Heart right ventricle (tissue), 16 donors: ENCODE measurements around the gene CLCA4. TPM values are rescaled to one million over a fixed set of nuclear protein-coding genes. Genes with fewer than 3 reads are reported as not detected.

Source experiments
- ATAC-seq, 8 donors: fragments of 200-7000 bp; cut with Tn5 transposase; one replicate each; pipeline ENCODE4 v1.9.1; 2020; ENCODE audit warnings: mild to moderate bottlenecking in 8 of 8, moderate library complexity in 8 of 8, moderate number of reproducible peaks in 1 of 8
- DNase-seq, 2 donors: peaks; one replicate each; pipeline ENCODE4 v3.0.0-alpha.2; 2020
- H3K27ac ChIP-seq, 10 donors: fragments of 200-600 bp; sonication (generic) in 2 of 10; one replicate each; pipeline versions ENCODE4 v1.5.0 to v1.8.0; 2020 to 2022; ENCODE audit warnings: mild to moderate bottlenecking in 3 of 10
- H3K27me3 ChIP-seq, 7 donors: fragments of 200-600 bp; one replicate each; pipeline ENCODE4 v1.8.0; 2021 to 2022; ENCODE audit warnings: mild to moderate bottlenecking in 2 of 7
- H3K36me3 ChIP-seq, 9 donors: fragments of 200-600 bp; sonication (generic) in 1 of 9; one replicate each; pipeline versions ENCODE4 v1.5.0 to v1.8.0; 2020 to 2022; ENCODE audit warnings: mild to moderate bottlenecking in 2 of 9
- H3K4me1 ChIP-seq, 9 donors: fragments of 200-600 bp; sonication (generic) in 1 of 9; one replicate each; pipeline versions ENCODE4 v1.5.0 to v1.8.0; 2020 to 2022; ENCODE audit warnings: mild to moderate bottlenecking in 4 of 9
- H3K4me3 ChIP-seq, 10 donors: fragments of 200-600 bp; sonication (generic) in 2 of 10; one replicate each; pipeline versions ENCODE4 v1.5.0 to v1.8.0; 2020 to 2022; ENCODE audit warnings: mild to moderate bottlenecking in 7 of 10, moderate library complexity in 2 of 10
- H3K9me3 ChIP-seq, 11 donors: fragments of 200-600 bp in 10 of 11; sonication (generic) in 2 of 11; one replicate each; pipeline versions ENCODE4 v1.5.0 to v1.8.0; 2013 to 2022; ENCODE audit warnings: mild to moderate bottlenecking in 2 of 11, control low read depth in 1 of 11, moderate library complexity in 1 of 11
- WGBS, 2 donors: extraction: QIAGEN DNeasy Blood & Tissue Kit; methylation state at CpG; one replicate each; pipeline ENCODE4 v1.1.7; 2013; ENCODE audit warnings: inconsistent platforms in 1 of 2; 5-methylcytosine and 5-hydroxymethylcytosine counted together
- intact Hi-C, 10 donors: fragments of 100-400 bp; cut with DNase I; formaldehyde crosslinking; loops; one replicate each; pipeline versions ENCODE4 v1.11.1 to v1.14.2; 2022
- polyA plus RNA-seq, 2 donors: library from polyadenylated mRNA; stranded (reverse); fragments of 200-250 nt; gene quantifications; one replicate each; pipeline ENCODE4 v1.2.3, GENCODE V29; 2013
- total RNA-seq, 10 donors: library from RNA; stranded (reverse); fragmentation: NEBNext Ultra II Directional in 3 of 10; extraction: Animal tissue kit (Norgen Biotek cat#: 25700) in 3 of 10; gene quantifications; one replicate each; pipeline versions ENCODE4 v1.2.1 to v1.2.4, GENCODE V29; 2021 to 2023
- TF ChIP-seq, protein P1 (sequence below), 9 donors: fragments of 200-600 bp; sonication (generic) in 2 of 9; IDR thresholded peaks; one replicate each; pipeline versions ENCODE4 v1.5.0 to v1.8.0; 2021 to 2022; ENCODE audit warnings: antibody characterized with exemption in 9 of 9, mild to moderate bottlenecking in 5 of 9, moderate library complexity in 1 of 9
- donor health status: Arrhythmogenic right ventricular cardiomyopathy.
- donor health status: ischemic (EF 13 %, LVEDD 7.1; RV severe dilation, severe dysfunction).
- donor health status: healthy with polysubstance abuse.
- donor health status: DM: no; HTN: yes; CAD: no.
- donor health status: DM: no; HTN: no; CAD: no.
- donor health status: ischemic (EF 25% LVEDD 6.9; RV normal size, moderate dysfunction).
- donor health status: ischemic (EF 25% LVEDD 5.7; RV mildly dilated, moderate dysfunction).
- donor health status: healthy.
- donor health status: DM: yes; HTN: yes; CAD: no.
- donor health status: Ischemic cardiomyopathy.
- donor health status: ischemic (EF 35%, LVEDD 5.7; RV mildly dilated, moderate dysfunction).
- donor health status: nonischemic (EF 11% LVEDD 7.7; RV severe dilation, severe dysfunction).
- donor health status: DM: yes; HTN: yes; CAD: no.
- donor health status: PGD.
- donor health status: ischemic (EF 29% LVEDD 5.4; RV normal size, mild dysfunction).
- donor health status: nonischemic (EF 23%, LVEDD 6.1; RV moderate dilation, normal function).

The CLCA4 gene
- total and polyA plus RNA-seq, 12 donors: 0.04 to 0.23 TPM; not detected in 10

DNA sequence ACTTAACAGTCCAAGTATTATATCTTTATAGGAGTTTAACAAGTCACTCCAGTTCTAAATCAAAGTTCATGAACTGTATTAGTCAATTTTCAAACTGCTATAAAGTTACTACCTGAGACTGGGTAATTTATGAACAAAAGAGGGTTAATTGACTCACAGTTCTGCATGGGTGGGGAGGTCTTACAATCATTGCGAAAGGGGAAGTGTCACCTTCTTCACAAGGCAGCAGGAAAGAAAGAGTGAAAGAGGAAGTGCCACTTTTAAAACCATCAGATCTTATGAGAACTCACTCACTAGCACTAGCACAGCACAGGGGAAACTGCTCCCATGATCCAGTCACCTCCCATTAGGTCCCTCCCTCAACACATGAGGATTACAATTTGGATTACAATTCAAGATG is 70.0 kb downstream of the CLCA4 start:
- Histone ChIP-seq H3K4me3 (no peak overlapping the region), H3K27ac (no peak overlapping the region), H3K4me1 (peaks cover 0 to 7% (median 0%) of the 10 kb centered on the region in 9 donors), H3K27me3 (no peaks in the 10 kb centered on the region), H3K9me3 (peaks cover 0 to 32% (median 0%) of the 10 kb centered on the region in 11 donors), H3K36me3 (no peaks in the 10 kb centered on the region)
- WGBS, 2 donors: 58 to 65% methylated on average over 1 of the region's 1 CpG
- TF ChIP-seq, protein P1, sequence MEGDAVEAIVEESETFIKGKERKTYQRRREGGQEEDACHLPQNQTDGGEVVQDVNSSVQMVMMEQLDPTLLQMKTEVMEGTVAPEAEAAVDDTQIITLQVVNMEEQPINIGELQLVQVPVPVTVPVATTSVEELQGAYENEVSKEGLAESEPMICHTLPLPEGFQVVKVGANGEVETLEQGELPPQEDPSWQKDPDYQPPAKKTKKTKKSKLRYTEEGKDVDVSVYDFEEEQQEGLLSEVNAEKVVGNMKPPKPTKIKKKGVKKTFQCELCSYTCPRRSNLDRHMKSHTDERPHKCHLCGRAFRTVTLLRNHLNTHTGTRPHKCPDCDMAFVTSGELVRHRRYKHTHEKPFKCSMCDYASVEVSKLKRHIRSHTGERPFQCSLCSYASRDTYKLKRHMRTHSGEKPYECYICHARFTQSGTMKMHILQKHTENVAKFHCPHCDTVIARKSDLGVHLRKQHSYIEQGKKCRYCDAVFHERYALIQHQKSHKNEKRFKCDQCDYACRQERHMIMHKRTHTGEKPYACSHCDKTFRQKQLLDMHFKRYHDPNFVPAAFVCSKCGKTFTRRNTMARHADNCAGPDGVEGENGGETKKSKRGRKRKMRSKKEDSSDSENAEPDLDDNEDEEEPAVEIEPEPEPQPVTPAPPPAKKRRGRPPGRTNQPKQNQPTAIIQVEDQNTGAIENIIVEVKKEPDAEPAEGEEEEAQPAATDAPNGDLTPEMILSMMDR (IDR thresholded peaks at IDR 0.05): no peak
- intact Hi-C loops: no loop called here
- ATAC-seq: no peak
- DNase-seq: no peak

DNA sequence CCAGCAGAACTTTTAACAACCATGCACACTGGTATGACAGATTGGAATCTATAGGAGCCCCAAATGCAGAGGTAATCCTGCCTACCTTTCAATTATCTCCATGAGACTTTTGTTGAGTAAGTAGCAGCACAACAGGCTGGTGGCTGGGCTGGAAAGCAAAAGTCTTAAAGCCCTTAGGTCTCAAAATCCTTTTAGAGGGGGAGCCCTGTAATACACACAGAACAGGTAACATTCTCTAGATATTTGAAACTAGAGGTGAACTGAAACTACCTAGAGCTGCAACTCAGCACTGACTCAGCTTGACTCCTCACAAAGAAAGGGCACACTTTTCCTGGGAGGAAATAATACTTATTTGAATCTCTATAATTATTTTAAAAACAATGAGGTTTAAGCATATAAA is 71.5 kb downstream of the CLCA4 start:
- no peaks in the 10 kb centered on the region for H3K27me3 ChIP-seq
- no peak overlapping the region for H3K27ac ChIP-seq
- intact Hi-C loops: no loop called here
- no peak overlapping the region for H3K4me3 ChIP-seq
- H3K36me3 ChIP-seq: no peaks in the 10 kb centered on the region
- H3K9me3 ChIP-seq: peaks cover 0 to 33% (median 0%) of the 10 kb centered on the region in 11 donors
- no peak for ATAC-seq
- TF ChIP-seq, protein P1 (IDR thresholded peaks at IDR 0.05): no peak
- no peak for DNase-seq
- peaks cover 0 to 7% (median 0%) of the 10 kb centered on the region in 9 donors for H3K4me1 ChIP-seq

DNA sequence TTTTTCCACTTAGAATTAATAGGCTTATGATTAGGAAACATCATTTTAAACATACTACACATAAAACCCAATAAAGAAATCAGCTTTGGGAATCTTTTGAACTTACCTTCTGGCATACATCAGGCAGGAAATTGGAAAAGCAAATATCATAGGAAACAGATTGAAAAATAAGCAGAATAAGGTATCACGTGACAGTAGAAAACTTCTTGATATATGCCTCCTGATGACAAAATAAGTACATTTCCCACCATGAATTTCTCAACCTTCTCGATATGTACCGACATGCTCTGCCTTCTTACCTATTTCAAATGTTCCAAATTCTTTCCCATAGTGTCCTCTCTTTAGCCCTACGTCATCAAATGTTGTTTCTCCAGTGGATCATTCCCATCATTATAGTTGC is 72.4 kb downstream of the CLCA4 start:
- no peak overlapping the region for H3K27ac ChIP-seq
- ATAC-seq (no peak), DNase-seq (no peak)
- 87 to 89% methylated on average over 4 of the region's 4 CpGs for WGBS, 2 donors
- TF ChIP-seq, protein P1 (IDR thresholded peaks at IDR 0.05): no peak
- peaks cover 0 to 33% (median 0%) of the 10 kb centered on the region in 11 donors for H3K9me3 ChIP-seq
- no peak overlapping the region for H3K4me3 ChIP-seq
- no peaks in the 10 kb centered on the region for H3K36me3 ChIP-seq
- intact Hi-C loops: no loop called here
- H3K4me1 ChIP-seq: peaks cover 0 to 7% (median 0%) of the 10 kb centered on the region in 9 donors
- H3K27me3 ChIP-seq: no peaks in the 10 kb centered on the region

DNA sequence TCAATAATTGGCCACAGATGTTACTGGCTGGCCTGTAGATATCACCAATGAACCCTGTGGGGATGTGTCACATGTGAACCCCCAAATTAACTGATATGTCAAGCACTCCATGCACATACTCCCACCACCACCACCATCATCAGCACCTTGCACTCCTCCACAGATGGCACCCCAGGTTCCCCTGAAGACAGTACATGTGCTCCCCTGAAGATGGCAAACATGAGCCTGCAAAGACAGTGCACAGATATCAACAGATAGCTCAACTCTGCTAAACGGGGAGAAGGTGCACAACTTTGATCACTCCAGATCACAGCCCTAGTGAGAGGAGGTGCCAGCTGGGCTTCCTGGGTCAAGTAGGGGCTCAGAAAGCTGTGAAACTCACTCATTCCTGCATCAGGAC is 74.4 kb downstream of the CLCA4 start:
- H3K27me3 ChIP-seq: no peaks in the 10 kb centered on the region
- intact Hi-C loops: no loop called here
- H3K36me3 ChIP-seq: no peaks in the 10 kb centered on the region
- peaks cover 0 to 7% (median 0%) of the 10 kb centered on the region in 9 donors for H3K4me1 ChIP-seq
- 43 to 45% methylated on average over 1 of the region's 1 CpG for WGBS, 2 donors
- DNase-seq (no peak), ATAC-seq (no peak)
- TF ChIP-seq, protein P1 (IDR thresholded peaks at IDR 0.05): no peak
- peaks cover 0 to 40% (median 5%) of the 10 kb centered on the region in 11 donors for H3K9me3 ChIP-seq
- no peak overlapping the region for H3K27ac ChIP-seq
- no peak overlapping the region for H3K4me3 ChIP-seq

Other genes starting within 250 kb of the CLCA4 start
- 10 to 100 TPM in 2 of 10 donors, 1 to 10 TPM in 8; 6.2 to 15.2 (median 8.4) TPM for gene ODF2L, start 150.8 kb upstream of the CLCA4 start, total RNA-seq
- 10 to 100 TPM in 1 of 2 donors, 1 to 10 TPM in 1; 6.8 to 55.2 TPM for gene ODF2L, start 150.8 kb upstream of the CLCA4 start, polyA plus RNA-seq
- gene CLCA2, start 122.9 kb upstream of the CLCA4 start, total RNA-seq: under 1 TPM in 1 of 10 donors, not detected in 9; 0.07 TPM
- gene CLCA2, start 122.9 kb upstream of the CLCA4 start, polyA plus RNA-seq: under 1 TPM in 1 of 2 donors, not detected in 1; 0.03 TPM
- not detected for gene CLCA1, start 78.2 kb upstream of the CLCA4 start, total RNA-seq
- gene CLCA1, start 78.2 kb upstream of the CLCA4 start, polyA plus RNA-seq: not detected
- gene SH3GLB1, start 157.5 kb downstream of the CLCA4 start, total RNA-seq: 100 to 1,000 TPM; 101 to 160 (median 126) TPM
- 10 to 100 TPM; 20.4 to 53.7 TPM for gene SH3GLB1, start 157.5 kb downstream of the CLCA4 start, polyA plus RNA-seq